SK-N-MC (cell line): ENCODE data around the gene PSG11.

Experiments
- EZH2 ChIP-seq: fragments of 200-600 bp; sonication (generic); IDR thresholded peaks from one replicate; pipeline ENCODE4 v1.6.1; 2017; ENCODE audit warnings: antibody characterized with exemption
- POLR2AphosphoS5 ChIP-seq: IDR thresholded peaks from 2 replicates; pipeline ENCODE4 v1.6.1; 2012; ENCODE audit warnings: mild to moderate bottlenecking, low read depth, low read length, borderline replicate concordance

DNA sequence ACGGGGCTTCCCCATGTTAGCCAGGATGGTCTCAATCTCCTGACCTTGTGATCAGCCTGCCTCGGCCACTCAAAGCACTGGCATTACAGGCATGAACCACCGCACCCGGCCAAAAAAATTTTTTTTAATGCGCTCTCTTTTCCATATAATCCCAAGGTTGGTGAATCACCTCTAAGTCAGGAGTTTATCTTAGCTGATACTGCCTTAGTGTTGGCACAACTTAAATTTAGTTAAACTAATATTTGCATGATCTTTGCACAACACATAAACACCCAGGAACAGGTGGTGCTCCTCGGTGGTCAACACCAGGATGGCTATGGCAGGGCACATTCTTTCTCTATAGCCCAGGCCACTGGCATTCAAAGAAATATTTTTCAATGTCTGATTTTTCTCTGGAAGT, 65.2 kb downstream of the PSG11 start:
- TF ChIP-seq EZH2 (no peak), POLR2AphosphoS5 (no peak)
